SKM-1 (cell line): Measurements from ENCODE around the gene ACAA1.
A peak's percentile ranks its signal among the peaks of the same experiment; 100 is the strongest.
"Not testable (repeated sequence)": the region's sequence is repeated elsewhere in the genome, so short reads cannot be mapped to it uniquely, and the experiment has no call there.

Experiments used
- DNase-seq: peaks from one replicate; lab custom pipeline; 2025; ENCODE audit not compliant: unreplicated experiment; lab: John Stamatoyannopoulos, UW

ACAA1 gene

DNA sequence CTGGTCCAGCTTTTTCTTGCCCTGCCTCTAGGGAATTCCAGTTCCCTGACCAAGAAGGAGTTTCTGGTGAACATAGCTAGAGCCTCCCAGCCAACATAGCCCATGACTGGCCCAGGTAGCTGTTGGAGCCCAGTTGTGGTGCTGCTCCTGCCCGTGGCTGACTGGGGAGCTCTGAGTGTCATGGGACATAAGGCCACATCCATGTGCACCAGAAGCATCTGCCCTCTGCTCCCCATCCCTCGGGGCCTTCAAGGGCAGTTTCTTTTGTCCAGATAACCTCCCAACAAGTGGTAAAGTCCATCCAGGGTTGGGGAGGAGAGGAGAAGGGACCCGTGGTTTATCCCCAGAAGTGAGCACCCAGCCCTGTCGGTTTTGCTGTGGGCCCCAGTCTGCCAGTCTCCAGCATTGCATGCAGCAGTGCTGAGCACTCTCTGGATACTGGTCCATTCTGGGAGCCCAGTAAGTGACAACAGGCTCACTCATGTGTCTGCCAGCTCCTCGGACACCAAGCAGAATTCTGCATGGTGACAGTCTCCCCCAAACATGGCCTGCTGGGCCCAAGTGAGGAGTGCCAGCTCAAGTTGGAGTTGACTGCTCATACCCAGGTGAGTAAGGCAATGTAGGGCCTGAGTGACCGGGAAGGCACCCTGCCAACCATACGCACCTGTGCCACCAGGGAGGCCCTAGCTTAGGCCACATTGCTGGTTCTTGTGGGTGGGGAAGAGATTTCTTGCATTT is 28.8 kb downstream of the ACAA1 start:
- no peak for DNase-seq

DNA sequence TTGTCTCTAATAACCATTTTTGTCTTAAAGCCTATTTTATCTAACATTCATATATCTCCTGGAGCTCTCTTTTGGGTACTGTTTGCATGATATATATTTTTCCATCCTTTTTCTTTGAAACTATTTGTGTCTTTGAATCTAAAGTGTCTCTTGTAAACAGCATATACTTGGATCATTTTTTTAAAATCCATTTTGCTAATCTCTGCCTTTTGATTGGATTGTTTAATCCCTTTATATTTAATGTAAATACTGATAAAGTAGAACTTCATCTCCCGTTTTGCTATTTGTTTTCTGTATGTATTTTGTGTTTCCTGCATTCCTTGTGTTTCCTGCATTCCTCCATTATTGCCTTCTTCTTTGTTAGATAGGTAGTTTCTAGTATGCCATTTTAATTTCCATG is 31.4 kb downstream of the ACAA1 start:
- DNase-seq = no peak

DNA sequence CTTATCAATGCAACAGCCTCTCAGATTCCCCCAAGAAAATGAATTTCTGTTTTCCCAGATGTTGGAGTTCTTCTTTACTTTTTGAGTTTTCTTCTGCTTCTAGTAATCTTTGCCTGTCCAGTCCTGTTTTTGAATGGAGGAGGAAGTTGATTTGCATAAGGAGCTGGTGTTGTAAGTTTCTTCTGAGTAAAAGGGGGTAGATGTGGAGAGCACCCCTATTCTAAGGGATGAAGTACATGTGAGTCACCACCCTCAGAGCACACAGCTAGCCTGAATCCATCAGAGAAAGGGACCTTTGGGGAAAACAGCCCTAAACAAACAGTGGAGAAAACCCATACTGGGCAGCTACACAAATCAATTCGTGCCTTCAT is 34.5 kb downstream of the ACAA1 start:
- DNase-seq = peak; percentile 53

GRCh38 chr3:38101811-38102443 is 35.0 kb downstream of the ACAA1 start:
- peak; percentile 53 for DNase-seq

GRCh38 chr3:38100498-38100897 is 36.4 kb downstream of the ACAA1 start:
- DNase-seq = no peak

DNA sequence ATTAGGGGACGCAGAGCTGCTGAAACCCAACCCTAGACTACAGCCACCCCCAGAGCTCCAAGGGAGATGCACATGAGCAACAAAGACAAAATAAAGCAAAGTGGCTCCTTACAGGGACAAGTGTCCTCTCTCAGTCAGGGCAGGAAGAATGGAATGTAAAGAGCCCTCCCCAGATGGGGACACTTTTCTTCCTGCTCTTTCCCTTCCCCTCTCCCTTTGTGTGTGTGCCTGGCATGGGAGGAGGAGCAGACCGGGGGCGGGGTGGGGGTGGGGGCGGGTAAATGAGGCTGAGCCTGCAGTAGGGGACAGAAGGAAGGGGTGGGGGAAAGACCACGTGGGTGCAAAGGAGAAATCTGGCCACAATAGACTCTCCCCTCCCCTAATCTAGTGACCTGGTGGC is 37.4 kb downstream of the ACAA1 start:
- DNase-seq = no peak

DNA sequence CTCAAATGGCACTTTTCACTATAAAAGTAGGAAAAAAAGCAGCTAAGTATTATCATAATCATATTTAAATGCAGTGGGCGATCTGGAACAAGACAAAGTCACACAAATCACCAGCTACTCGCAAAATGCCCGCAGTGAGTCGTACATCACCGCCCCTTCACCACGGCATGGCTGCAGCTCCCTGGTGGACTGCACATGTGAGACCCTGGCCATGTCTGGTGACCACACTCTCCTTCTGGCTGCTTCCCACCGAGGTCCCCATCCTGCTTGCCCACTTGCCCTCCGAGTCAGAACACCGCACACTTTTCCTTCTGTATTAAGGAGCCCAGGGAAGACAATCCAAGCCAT is 38.6 kb downstream of the ACAA1 start:
- DNase-seq = no peak

- no peak for DNase-seq
These were observed 39.2 kb downstream of the ACAA1 start for GRCh38 chr3:38097446-38098375.

DNA sequence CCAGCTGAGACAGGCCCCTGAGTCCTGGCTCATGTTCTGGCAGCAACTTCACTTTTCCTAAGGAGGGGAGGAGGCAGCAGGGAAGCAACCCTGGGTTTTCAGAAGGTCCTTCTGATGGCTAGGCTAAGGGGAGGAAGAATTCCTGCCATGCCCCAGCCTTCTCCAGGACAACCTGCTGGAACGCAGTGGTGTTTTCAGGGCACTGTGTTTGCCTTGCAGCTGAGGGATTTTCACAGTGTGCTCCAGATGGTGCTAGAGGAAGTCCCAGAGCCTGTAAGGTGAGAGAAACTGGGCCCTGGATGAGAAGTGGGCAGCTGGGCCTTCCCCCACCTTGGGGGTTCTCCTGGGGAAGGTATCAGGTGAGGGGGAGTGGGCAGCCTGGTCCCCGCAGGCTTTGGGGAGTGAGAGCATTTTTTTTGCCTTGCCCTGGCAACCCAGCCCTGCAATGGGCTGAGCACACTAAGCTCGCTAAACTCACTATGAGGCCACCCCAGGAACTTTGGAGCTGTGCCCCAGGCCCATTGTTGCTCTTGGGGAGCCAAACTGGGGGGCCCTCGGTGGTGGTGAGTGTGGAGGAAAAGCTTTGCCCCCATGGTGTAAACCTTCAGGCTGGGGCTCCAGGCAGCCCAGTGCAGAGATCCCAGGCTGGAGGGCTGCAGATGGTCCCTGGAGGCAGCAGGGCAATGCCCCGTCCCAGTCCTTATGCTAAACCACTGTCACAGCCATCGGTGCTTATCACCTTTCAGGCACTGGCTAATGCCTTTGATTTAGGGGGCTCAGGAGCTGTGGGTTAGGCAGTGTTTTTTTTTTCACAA is 41.1 kb downstream of the ACAA1 start:
- DNase-seq = no peak

GRCh38 chr3:38094999-38095398 is 41.9 kb downstream of the ACAA1 start:
- no peak for DNase-seq

- no peak for DNase-seq
These were observed 46.5 kb downstream of the ACAA1 start for GRCh38 chr3:38090453-38090852.

DNA sequence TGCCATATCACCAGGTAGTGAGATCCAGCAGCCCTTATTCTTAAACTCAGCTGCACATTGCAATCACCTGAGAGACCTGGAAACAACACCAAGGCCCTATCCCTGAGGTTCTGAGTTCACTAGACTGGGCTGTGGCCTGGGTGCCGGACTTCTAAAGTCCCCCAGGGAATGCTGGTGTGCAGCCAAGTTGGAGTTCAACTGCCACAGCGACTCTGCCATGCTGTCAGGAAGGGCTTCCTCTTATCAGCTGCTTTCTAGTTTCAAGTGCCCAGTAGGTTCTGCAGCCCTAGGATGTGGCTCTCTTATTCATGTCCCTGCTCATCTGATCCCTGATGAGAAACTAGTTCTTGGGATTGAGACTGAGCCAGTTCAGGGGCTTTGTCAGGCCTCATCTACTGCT is 47.8 kb downstream of the ACAA1 start:
- no peak for DNase-seq

DNA sequence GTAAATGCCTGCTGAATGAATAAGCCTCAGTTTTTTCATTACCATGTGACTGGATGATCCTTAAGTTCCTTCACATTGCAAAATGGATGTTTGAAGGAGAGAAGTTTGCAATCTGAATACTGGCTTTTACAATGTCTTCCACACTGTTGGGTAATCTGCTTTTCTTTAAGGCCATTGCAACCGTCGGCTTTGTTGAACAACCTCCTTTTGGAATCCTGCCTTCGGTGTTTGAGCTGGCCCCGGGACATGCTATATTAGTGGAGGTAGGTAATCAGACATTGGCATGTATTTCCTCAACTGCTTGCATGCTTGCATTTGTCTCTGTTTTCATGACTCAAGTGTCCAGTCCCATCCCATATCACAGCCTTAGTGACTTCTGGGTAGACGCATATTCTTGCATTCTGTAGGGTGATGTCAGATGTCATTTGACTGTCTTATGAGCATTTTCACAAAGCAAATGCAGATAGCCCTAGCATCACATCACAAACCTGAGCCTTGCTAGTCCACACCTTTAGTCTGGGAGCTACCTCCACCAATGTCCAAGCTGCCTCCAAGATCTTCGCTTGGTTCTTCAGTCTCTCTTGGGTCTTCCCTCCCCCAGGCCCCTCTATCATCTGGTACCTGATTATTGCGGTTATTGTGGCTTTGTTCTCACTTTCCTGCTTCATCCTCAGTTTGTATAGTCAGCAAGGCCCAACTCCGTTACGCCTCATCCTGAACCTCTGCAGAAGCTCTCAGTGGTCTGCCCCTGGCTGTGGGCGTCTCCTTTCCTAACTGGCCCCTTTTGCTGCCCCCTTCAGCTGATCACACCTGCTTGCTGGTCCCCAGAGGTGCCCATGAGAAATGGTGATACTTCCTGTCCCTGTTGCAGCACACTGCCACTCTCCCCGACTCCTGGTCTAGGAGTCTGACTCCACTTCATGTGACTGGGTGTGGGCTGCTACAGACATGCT is 48.5 kb downstream of the ACAA1 start:
- no peak for DNase-seq

- DNase-seq = not testable (repeated sequence)
These were observed 49.6 kb downstream of the ACAA1 start for GRCh38 chr3:38087278-38087677.

- DNase-seq = no peak
These were observed 50.4 kb downstream of the ACAA1 start for GRCh38 chr3:38086496-38086895.

- DNase-seq = no peak
These were observed 51.0 kb downstream of the ACAA1 start for GRCh38 chr3:38085943-38086324.

DNA sequence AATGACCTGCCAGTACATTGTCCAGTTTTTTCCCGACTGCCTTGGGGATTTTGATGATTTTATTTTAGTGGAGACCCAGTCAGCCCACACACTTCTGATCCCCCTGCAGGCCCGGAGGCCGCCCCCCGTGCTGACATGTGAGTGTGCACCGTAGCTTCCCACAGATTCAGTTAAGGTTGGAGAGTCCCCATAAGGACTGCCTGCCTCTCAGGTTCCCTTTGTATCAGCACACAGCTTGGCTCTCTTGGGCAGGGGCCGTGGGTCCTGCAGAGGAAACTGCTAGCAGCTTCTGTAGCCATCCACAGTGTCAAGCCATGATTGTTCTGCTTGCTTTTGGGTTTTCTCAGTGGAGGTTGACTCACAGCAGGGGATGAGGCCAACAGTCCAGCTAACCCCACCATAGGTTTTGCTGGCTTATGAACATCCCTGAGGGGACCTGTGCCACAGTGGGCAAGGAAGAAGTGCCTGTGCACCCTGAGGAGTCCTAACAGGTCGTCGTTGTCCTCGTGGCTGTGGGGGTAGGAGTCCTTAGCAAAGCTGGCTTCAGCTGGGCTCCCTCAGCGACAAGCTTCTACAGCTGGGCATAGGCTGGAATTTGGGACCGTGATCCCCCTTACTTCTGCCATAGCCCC is 51.5 kb downstream of the ACAA1 start:
- no peak for DNase-seq

DNA sequence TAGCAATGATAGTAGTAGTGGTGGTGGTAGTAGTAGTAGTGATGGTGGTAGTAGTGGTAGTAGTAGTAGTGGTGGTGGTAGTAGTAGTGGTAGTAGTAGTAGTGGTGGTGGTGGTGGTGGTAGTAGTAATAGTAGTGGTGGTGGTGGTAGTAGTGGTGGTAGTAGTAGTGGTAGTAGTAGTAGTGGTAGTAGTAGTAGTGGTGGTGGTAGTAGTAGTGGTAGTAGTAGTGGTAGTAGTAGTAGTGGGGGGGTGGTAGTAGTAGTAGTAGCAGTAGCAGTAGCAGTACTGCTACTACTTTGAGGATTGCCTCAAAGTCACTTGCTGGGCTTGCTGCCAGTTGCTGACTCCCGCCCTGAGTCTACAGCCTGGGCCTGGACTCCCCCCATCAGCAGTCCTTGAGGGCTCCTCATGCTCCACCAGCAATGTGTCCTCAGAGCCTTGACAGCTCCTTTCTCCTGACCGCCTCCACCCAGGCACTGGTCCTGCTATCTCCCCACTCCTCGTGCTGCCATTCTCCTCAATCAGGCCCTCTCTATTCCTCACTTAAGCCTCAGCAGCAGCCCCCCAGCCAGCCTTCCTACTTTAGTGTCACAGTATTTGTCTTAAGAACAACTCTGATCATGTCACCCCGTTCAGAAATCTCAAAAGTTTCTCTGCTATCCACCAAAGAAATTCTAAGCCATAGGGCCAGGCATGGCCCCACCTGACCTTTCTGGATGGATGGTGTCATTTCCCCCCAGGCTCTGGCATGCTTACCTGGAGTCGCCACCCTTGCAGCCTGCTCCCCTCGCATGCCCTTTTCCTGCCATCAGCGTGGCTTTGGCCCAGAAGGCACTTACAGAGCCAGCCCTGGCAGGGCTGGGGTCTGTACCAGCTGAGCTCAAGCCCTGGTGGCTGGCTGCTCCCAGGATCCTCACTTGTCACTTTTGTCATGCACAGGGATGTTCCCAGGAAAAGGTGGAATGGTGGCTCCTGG is 52.3 kb downstream of the ACAA1 start:
- DNase-seq = no peak
